D721Med (cell line): ENCODE data around the gene MKX.

Experiments used
- DNase-seq: peaks from one replicate; pipeline ENCODE4 v3.0.0; 2011; ENCODE audit warnings: low spot score; ENCODE audit not compliant: insufficient read length
- FAIRE-seq: peaks from 2 replicates; lab custom pipeline; 2011; peaks lifted over from hg19 to GRCh38; lab: Jason Lieb, UNC
- CTCF ChIP-seq: IDR thresholded peaks from 2 replicates; pipeline ENCODE4 v1.5.1; 2012; ENCODE audit warnings: mild to moderate bottlenecking, control low read depth; ENCODE audit not compliant: insufficient read depth; ENCODE audit errors: missing control alignments

The MKX gene

GRCh38 chr10:27746397-27747095 is 927 bp upstream of the MKX start:
- DNase-seq (no peak), FAIRE-seq (no peak)
- no peak for TF ChIP-seq CTCF

- TF ChIP-seq CTCF = no peak
- FAIRE-seq (no peak), DNase-seq (no peak)
Measured at GRCh38 chr10:27744802-27745731, 552 bp downstream of the MKX start.

GRCh38 chr10:27743877-27744801 is 1.5 kb downstream of the MKX start:
- no peak for DNase-seq
- FAIRE-seq = no peak
- TF ChIP-seq CTCF = no peak

- FAIRE-seq (no peak), DNase-seq (no peak)
- no peak for TF ChIP-seq CTCF
Measured at GRCh38 chr10:27743012-27743876, 2.4 kb downstream of the MKX start.

GRCh38 chr10:27742195-27743011 is 3.2 kb downstream of the MKX start:
- peak; percentile 61 for TF ChIP-seq CTCF
- no peak for FAIRE-seq
- no peak for DNase-seq
